Right atrium auricular region (tissue), 2 donors: ENCODE measurements around the gene RGS14. TPM values are rescaled to one million over a fixed set of nuclear protein-coding genes. Genes with fewer than 3 reads are reported as not detected.

Source experiments
- DNase-seq: peaks from one replicate; pipeline ENCODE4 v3.0.0-alpha.2; 2019; ENCODE audit warnings: low spot score
- H3K27ac ChIP-seq, 2 donors: fragments of 200-600 bp; sonication (generic); 1 replicate in 1 of 2; 2 replicates in 1 of 2; pipeline ENCODE4 v1.5.1; 2016 to 2019
- H3K27me3 ChIP-seq, 2 donors: fragments of 200-600 bp; sonication (generic); one replicate each; pipeline versions ENCODE4 v1.5.1 to v1.6.0; 2017 to 2019
- H3K36me3 ChIP-seq: fragments of 200-600 bp; sonication (generic); one replicate; pipeline ENCODE4 v1.5.1; 2016
- H3K4me1 ChIP-seq, 2 donors: fragments of 200-600 bp; sonication (generic); one replicate each; pipeline versions ENCODE4 v1.5.1 to v1.6.0; 2017 to 2019
- H3K4me3 ChIP-seq, 2 donors: fragments of 200-600 bp; sonication (generic); 1 replicate in 1 of 2; 2 replicates in 1 of 2; pipeline ENCODE4 v1.5.1; 2017 to 2019; ENCODE audit warnings: mild to moderate bottlenecking in 1 of 2, moderate library complexity in 1 of 2
- H3K9me3 ChIP-seq, 2 donors: fragments of 200-600 bp; sonication (generic); one replicate each; pipeline ENCODE4 v1.5.1; 2019
- CTCF ChIP-seq, 2 donors: fragments of 200-600 bp; sonication (generic); IDR thresholded peaks; one replicate each; pipeline ENCODE4 v1.5.1; 2019; ENCODE audit warnings: antibody characterized with exemption in 2 of 2
- total RNA-seq, 2 donors: library from RNA; depleted of rRNA; stranded (reverse); fragments of >200 nt; gene quantifications; one replicate each; pipeline ENCODE4 v1.1.0, GENCODE V29; 2016

Gene RGS14
- total RNA-seq, 2 donors from 2014 or later: 3.1 to 6.8 TPM

GRCh38 chr5:177315411-177315810 lies 42.3 kb upstream of the RGS14 start:
- Histone ChIP-seq H3K27me3 (no peaks in the 10 kb centered on the region), H3K4me3 (no peak overlapping the region), H3K27ac (no peak overlapping the region), H3K36me3 (no peaks in the 10 kb centered on the region), H3K4me1 (peaks cover 0 to 25% of the 10 kb centered on the region in 2 donors), H3K9me3 (no peaks in the 10 kb centered on the region)
- no peak for DNase-seq
- no peak for TF ChIP-seq CTCF (IDR thresholded peaks at IDR 0.05)

- Histone ChIP-seq H3K36me3 (no peaks in the 10 kb centered on the region), H3K4me3 (no peak overlapping the region), H3K4me1 (peaks cover 0 to 19% of the 10 kb centered on the region in 2 donors), H3K27me3 (no peaks in the 10 kb centered on the region), H3K27ac (no peak overlapping the region), H3K9me3 (no peaks in the 10 kb centered on the region)
- TF ChIP-seq CTCF (IDR thresholded peaks at IDR 0.05): no peak
- DNase-seq: no peak
Measured at GRCh38 chr5:177316005-177316404, 41.7 kb upstream of the RGS14 start.

- peaks cover 0 to 1% of the 10 kb centered on the region in 2 donors for H3K4me1 ChIP-seq
- TF ChIP-seq CTCF (IDR thresholded peaks at IDR 0.05): peak; percentile 66 to 86
- no peaks in the 10 kb centered on the region for H3K36me3 ChIP-seq
- H3K27me3 ChIP-seq: no peaks in the 10 kb centered on the region
- no peaks in the 10 kb centered on the region for H3K9me3 ChIP-seq
- DNase-seq: peak; percentile 82
- no peak overlapping the region for H3K27ac ChIP-seq
- no peak overlapping the region for H3K4me3 ChIP-seq
Measured at GRCh38 chr5:177317959-177318377, 39.8 kb upstream of the RGS14 start.

GRCh38 chr5:177319913-177320588 lies 37.7 kb upstream of the RGS14 start:
- no peak overlapping the region for H3K27ac ChIP-seq
- H3K4me3 ChIP-seq: no peak overlapping the region
- no peaks in the 10 kb centered on the region for H3K36me3 ChIP-seq
- H3K9me3 ChIP-seq: no peaks in the 10 kb centered on the region
- no peak for TF ChIP-seq CTCF (IDR thresholded peaks at IDR 0.05)
- no peaks in the 10 kb centered on the region for H3K27me3 ChIP-seq
- DNase-seq: no peak
- no peaks in the 10 kb centered on the region for H3K4me1 ChIP-seq

GRCh38 chr5:177320879-177321278 lies 36.8 kb upstream of the RGS14 start:
- no peaks in the 10 kb centered on the region for H3K36me3 ChIP-seq
- H3K9me3 ChIP-seq: no peaks in the 10 kb centered on the region
- no peak overlapping the region for H3K27ac ChIP-seq
- H3K4me1 ChIP-seq: no peaks in the 10 kb centered on the region
- H3K4me3 ChIP-seq: no peak overlapping the region
- H3K27me3 ChIP-seq: no peaks in the 10 kb centered on the region
- no peak for TF ChIP-seq CTCF (IDR thresholded peaks at IDR 0.05)
- no peak for DNase-seq

- H3K27ac ChIP-seq: no peak overlapping the region
- TF ChIP-seq CTCF (IDR thresholded peaks at IDR 0.05): no peak
- no peak for DNase-seq
Measured at GRCh38 chr5:177325868-177326381, 31.8 kb upstream of the RGS14 start.

More at GRCh38 chr5:177325868-177326381, 31.8 kb upstream of the RGS14 start:
- Histone ChIP-seq H3K27me3 (no peaks in the 10 kb centered on the region), H3K36me3 (no peaks in the 10 kb centered on the region), H3K4me3 (no peak overlapping the region), H3K4me1 (no peaks in the 10 kb centered on the region), H3K9me3 (no peaks in the 10 kb centered on the region)
